Measurements from ENCODE around the gene VSNL1.
"Not testable (repeated sequence)": the region's sequence is repeated elsewhere in the genome, so short reads cannot be mapped to it uniquely, and the experiment has no call there.

Gene VSNL1

DNA sequence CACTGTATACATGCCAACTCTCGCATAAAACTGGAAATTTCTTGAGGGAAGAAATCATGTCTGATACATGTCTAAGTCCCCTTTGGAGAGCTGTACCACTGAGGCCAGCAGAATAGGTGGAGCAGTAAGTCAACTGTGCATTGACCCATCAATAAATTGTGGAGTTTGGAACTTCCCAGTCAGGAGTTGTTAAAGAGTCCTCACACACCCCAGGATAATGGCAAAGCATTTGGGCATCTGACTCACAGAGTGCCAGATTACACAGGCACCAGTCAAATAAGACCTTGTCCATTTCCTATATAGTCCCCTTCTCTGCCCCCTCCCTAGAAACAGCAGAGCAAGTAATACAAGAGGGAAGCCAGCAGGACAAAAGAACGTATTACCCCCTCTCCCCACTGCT lies 10.4 kb downstream of the VSNL1 start:
- Mint-ChIP-seq H3K9me3 (no peaks in the 10 kb centered on the region), H3K4me1 (ENCODE audit: low read depth) (no peaks in the 10 kb centered on the region), H3K27me3 (no peaks in the 10 kb centered on the region), H3K36me3 (ENCODE audit: low read depth) (no peaks in the 10 kb centered on the region), H3K27ac (no peak overlapping the region), H3K4me3 (no peak overlapping the region)
- intact Hi-C loops (cut with micrococcal nuclease), result no loop called here

DNA sequence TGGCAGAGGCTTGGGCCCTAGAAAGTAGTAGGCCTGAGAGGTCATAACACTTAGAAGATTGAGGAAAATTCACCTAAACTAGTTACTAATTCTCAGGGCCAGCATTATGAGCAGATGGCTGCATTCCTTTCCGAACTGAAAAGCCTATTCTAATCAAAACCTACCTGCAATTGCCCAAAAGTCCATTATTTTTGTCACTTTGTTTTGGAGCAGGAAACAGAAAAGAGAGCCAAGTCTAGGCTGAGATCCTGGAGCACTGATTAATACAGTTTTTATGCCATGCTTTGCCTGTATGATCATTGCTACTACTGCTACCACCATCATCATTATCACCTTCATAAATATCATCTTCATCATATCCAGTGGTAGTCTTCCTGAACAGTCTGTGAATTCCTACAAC lies 14.7 kb downstream of the VSNL1 start:
- Mint-ChIP-seq H3K4me3 (no peak overlapping the region), H3K27ac (no peak overlapping the region), H3K36me3 (ENCODE audit: low read depth) (no peaks in the 10 kb centered on the region), H3K9me3 (no peaks in the 10 kb centered on the region), H3K4me1 (ENCODE audit: low read depth) (no peaks in the 10 kb centered on the region), H3K27me3 (peaks cover 3% of the 10 kb centered on the region)
- intact Hi-C loops (cut with micrococcal nuclease), result no loop called here

GRCh38 chr2:17557596-17557995 lies 17.1 kb downstream of the VSNL1 start:
- H3K27me3 Mint-ChIP-seq, result peaks cover 3% of the 10 kb centered on the region
- H3K27ac Mint-ChIP-seq, result no peak overlapping the region
- no peaks in the 10 kb centered on the region for H3K36me3 Mint-ChIP-seq (ENCODE audit: low read depth)
- H3K9me3 Mint-ChIP-seq, result no peaks in the 10 kb centered on the region
- H3K4me3 Mint-ChIP-seq, result no peak overlapping the region
- intact Hi-C loops (cut with micrococcal nuclease), result no loop called here
- H3K4me1 Mint-ChIP-seq (ENCODE audit: low read depth), result no peaks in the 10 kb centered on the region

- no peaks in the 10 kb centered on the region for H3K36me3 Mint-ChIP-seq (ENCODE audit: low read depth)
- intact Hi-C loops (cut with micrococcal nuclease), result no loop called here
- H3K27ac Mint-ChIP-seq, result no peak overlapping the region
- peaks cover 3% of the 10 kb centered on the region for H3K27me3 Mint-ChIP-seq
- H3K4me3 Mint-ChIP-seq, result no peak overlapping the region
- no peaks in the 10 kb centered on the region for H3K4me1 Mint-ChIP-seq (ENCODE audit: low read depth)
- H3K9me3 Mint-ChIP-seq, result no peaks in the 10 kb centered on the region
These were observed 17.6 kb downstream of the VSNL1 start for GRCh38 chr2:17558053-17558452.

GRCh38 chr2:17558878-17559277 lies 18.4 kb downstream of the VSNL1 start:
- Mint-ChIP-seq H3K27ac (no peak overlapping the region), H3K4me1 (ENCODE audit: low read depth) (no peaks in the 10 kb centered on the region), H3K9me3 (no peaks in the 10 kb centered on the region), H3K27me3 (peaks cover 3% of the 10 kb centered on the region), H3K36me3 (ENCODE audit: low read depth) (no peaks in the 10 kb centered on the region), H3K4me3 (no peak overlapping the region)
- intact Hi-C loops (cut with micrococcal nuclease), result no loop called here

- H3K27ac Mint-ChIP-seq; H3K27me3 Mint-ChIP-seq; H3K9me3 Mint-ChIP-seq; H3K4me3 Mint-ChIP-seq; intact Hi-C loops (cut with micrococcal nuclease); H3K4me1 Mint-ChIP-seq (ENCODE audit: low read depth); H3K36me3 Mint-ChIP-seq (ENCODE audit: low read depth): not testable (repeated sequence)
These were observed 25.2 kb downstream of the VSNL1 start for GRCh38 chr2:17565726-17566125.

GRCh38 chr2:17571681-17572080 lies 31.2 kb downstream of the VSNL1 start:
- no peak overlapping the region for H3K27ac Mint-ChIP-seq
- H3K9me3 Mint-ChIP-seq, result no peaks in the 10 kb centered on the region
- intact Hi-C loops (cut with micrococcal nuclease), result no loop called here
- no peaks in the 10 kb centered on the region for H3K4me1 Mint-ChIP-seq (ENCODE audit: low read depth)
- peaks cover 3% of the 10 kb centered on the region for H3K27me3 Mint-ChIP-seq
- no peak overlapping the region for H3K4me3 Mint-ChIP-seq
- H3K36me3 Mint-ChIP-seq (ENCODE audit: low read depth), result no peaks in the 10 kb centered on the region

DNA sequence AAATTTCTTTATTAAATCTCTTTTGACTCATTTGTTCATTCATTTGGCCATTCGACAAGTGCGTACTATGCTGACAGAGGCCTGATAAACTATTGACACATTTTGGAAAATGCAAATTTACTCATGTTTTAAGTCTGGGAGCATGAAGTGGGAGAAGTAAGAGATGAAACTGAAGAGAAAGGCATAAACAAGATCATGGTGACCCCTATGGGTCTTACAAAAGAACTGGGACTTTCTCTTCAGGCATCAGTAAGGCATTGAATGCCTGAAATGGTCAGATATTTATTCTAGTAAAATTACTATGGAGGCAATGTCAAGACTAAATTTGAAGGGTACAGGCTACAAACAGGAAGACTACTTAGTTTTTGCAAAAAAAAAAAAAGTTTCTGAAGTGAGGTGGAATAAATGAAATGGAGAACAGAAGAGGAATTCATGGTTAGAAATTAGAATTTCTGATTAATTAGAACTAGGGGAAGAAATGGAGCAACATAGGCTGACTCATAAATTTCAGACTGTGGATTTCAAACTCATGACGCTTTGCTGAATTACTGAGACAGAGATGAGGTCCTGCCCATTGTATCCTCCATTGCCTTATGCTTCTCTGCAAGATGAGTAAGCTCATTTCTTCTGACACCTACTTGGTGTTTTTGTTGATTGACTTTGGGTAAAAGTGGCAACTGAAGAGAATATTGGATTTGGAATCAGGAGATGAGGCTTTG lies 32.7 kb downstream of the VSNL1 start:
- Mint-ChIP-seq H3K9me3 (no peaks in the 10 kb centered on the region), H3K36me3 (ENCODE audit: low read depth) (no peaks in the 10 kb centered on the region), H3K4me3 (no peak overlapping the region), H3K27me3 (peaks cover 3% of the 10 kb centered on the region), H3K27ac (no peak overlapping the region), H3K4me1 (ENCODE audit: low read depth) (no peaks in the 10 kb centered on the region)
- intact Hi-C loops (cut with micrococcal nuclease), result no loop called here

- Mint-ChIP-seq H3K4me1 (ENCODE audit: low read depth) (no peaks in the 10 kb centered on the region), H3K27ac (no peak overlapping the region), H3K4me3 (no peak overlapping the region), H3K36me3 (ENCODE audit: low read depth) (no peaks in the 10 kb centered on the region), H3K27me3 (peaks cover 3% of the 10 kb centered on the region), H3K9me3 (no peaks in the 10 kb centered on the region)
- intact Hi-C loops (cut with micrococcal nuclease), result no loop called here
These were observed 33.3 kb downstream of the VSNL1 start for GRCh38 chr2:17573804-17574175.

GRCh38 chr2:17574406-17575073 lies 34.0 kb downstream of the VSNL1 start:
- Mint-ChIP-seq H3K27me3 (peaks cover 3% of the 10 kb centered on the region), H3K4me3 (no peak overlapping the region), H3K27ac (no peak overlapping the region), H3K9me3 (no peaks in the 10 kb centered on the region), H3K36me3 (ENCODE audit: low read depth) (no peaks in the 10 kb centered on the region), H3K4me1 (ENCODE audit: low read depth) (no peaks in the 10 kb centered on the region)
- intact Hi-C loops (cut with micrococcal nuclease), result no loop called here

GRCh38 chr2:17576802-17577201 lies 36.3 kb downstream of the VSNL1 start:
- Mint-ChIP-seq H3K4me3 (no peak overlapping the region), H3K9me3 (no peaks in the 10 kb centered on the region), H3K27me3 (peaks cover 3% of the 10 kb centered on the region), H3K4me1 (ENCODE audit: low read depth) (no peaks in the 10 kb centered on the region), H3K27ac (no peak overlapping the region), H3K36me3 (ENCODE audit: low read depth) (no peaks in the 10 kb centered on the region)
- intact Hi-C loops (cut with micrococcal nuclease), result no loop called here

DNA sequence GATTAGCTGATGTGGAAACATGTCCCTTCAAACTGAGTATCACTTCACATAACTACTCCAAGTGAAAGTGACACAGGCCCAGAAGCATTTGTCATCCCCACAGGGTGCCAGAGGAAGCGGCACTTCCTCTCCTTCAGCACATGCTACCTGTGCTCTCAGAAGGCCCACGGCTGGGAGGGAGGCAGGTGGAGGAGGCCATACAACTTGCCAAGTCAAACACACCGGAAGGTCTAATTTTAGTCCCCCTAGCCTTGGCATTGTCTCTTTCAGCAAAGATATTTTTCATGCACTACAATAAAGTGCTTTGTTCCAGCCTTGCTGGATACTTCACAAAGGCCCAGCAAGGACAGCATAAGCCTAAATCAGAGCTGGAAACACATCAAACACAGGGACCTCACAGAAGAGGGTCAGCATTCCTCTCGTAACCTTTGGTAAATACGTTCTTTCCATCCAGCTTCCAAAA lies 38.0 kb downstream of the VSNL1 start:
- Mint-ChIP-seq H3K9me3 (no peaks in the 10 kb centered on the region), H3K27ac (no peak overlapping the region), H3K36me3 (ENCODE audit: low read depth) (no peaks in the 10 kb centered on the region), H3K27me3 (peaks cover 1% of the 10 kb centered on the region), H3K4me1 (ENCODE audit: low read depth) (no peaks in the 10 kb centered on the region), H3K4me3 (no peak overlapping the region)
- intact Hi-C loops (cut with micrococcal nuclease), result no loop called here

DNA sequence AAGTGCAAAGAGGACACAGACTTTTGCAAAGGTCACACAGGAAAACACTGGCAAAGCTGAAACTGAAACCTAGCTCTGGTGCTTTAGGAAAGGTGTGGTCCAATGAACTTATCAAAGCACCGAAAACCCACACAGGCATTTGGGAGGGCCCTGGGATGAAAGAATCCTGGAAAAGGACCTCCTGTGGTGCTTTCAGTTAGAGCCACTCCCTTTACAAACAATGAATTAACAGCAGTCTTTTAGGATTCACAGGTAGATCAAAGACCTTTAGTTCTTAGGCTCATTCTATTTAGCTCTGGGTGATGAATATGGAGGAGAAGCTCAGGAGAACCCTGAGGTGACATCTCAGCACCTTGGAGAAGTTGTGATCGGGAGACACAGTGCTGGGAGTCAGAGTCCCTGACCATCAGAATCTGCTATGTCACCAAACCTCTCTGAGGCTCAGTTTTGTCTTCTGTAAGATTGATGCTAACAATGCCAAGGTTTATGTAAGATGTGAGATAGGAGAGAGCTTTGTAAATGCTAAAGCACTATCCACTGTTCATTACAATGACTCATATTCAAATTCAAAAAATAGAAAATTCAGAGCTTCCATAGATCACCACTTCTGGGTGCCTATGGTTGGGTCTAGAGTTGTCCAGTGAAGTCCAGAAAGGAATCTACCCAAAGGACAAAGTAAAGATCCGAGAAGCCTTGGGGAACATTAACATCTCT lies 39.3 kb downstream of the VSNL1 start:
- Mint-ChIP-seq H3K4me1 (ENCODE audit: low read depth) (no peaks in the 10 kb centered on the region), H3K9me3 (no peaks in the 10 kb centered on the region), H3K27me3 (peaks cover 1% of the 10 kb centered on the region), H3K27ac (no peak overlapping the region), H3K4me3 (no peak overlapping the region), H3K36me3 (ENCODE audit: low read depth) (no peaks in the 10 kb centered on the region)
- intact Hi-C loops (cut with micrococcal nuclease), result no loop called here

DNA sequence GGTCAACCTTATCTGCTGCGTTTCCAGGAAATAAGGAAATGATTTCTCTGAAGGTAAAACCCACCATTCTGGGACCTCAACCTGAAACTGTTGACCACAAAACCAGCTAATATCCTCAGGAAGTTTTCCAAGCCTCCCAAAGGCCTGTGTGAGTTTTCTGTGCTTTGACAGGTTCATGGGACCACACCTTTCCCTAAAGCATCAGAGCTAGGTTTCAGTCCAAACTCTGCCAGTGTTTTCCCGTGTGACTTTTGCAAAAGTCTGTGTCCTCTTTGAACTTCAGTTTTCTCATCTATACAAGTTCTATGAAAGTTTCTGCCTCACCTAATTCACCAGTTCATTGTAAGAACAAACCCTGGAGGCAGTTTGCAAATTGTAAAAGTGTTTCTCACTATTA lies 39.8 kb downstream of the VSNL1 start:
- H3K27ac Mint-ChIP-seq, result no peak overlapping the region
- H3K4me3 Mint-ChIP-seq, result no peak overlapping the region
- H3K4me1 Mint-ChIP-seq (ENCODE audit: low read depth), result no peaks in the 10 kb centered on the region
- no peaks in the 10 kb centered on the region for H3K36me3 Mint-ChIP-seq (ENCODE audit: low read depth)
- no peaks in the 10 kb centered on the region for H3K27me3 Mint-ChIP-seq
- intact Hi-C loops (cut with micrococcal nuclease), result no loop called here
- no peaks in the 10 kb centered on the region for H3K9me3 Mint-ChIP-seq
